ENCODE data around the gene TBC1D7. TPM values are rescaled to one million over a fixed set of nuclear protein-coding genes. Genes with fewer than 3 reads are reported as not detected.
"Not testable (repeated sequence)": the region's sequence is repeated elsewhere in the genome, so short reads cannot be mapped to it uniquely, and the experiment has no call there.

Gene TBC1D7
- total RNA-seq, 1 donor from 2014 or later: 17.0 TPM

DNA sequence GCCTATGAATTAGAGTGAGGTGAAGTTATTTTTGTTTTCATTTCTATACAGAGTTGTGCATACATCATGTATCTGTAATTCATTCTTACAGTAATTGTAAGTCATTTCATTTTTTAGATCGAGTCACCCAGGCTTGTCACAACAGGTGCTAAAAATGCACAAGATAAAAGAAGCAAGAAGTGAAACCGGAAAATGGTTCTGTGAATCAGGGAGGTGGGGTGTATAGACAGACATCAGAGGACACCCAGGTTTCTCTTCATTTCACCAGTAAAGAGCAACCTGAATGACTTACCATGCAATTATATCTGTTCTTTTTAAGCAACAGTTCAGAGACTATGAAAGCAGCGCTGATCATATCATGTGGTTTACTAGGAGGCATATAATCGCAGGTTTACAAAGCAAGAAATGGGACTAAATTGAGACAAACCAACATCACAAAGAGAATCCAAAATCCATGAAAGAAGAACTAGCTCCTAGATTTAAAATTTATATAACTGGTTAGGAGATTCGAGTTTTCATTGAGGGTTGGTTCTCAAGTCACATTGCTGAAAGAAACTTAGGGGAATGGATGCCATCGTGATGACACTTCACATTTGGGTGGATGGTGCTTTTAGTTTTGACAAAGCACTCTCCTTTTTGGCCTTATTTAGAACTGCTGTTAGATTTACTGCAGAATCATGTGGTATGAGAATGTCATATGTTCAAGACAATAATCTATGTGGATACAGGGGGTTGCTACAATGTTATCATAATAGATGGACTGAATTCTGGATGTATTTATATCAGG, 27.9 kb upstream of the TBC1D7 start:
- no peak for DNase-seq

DNA sequence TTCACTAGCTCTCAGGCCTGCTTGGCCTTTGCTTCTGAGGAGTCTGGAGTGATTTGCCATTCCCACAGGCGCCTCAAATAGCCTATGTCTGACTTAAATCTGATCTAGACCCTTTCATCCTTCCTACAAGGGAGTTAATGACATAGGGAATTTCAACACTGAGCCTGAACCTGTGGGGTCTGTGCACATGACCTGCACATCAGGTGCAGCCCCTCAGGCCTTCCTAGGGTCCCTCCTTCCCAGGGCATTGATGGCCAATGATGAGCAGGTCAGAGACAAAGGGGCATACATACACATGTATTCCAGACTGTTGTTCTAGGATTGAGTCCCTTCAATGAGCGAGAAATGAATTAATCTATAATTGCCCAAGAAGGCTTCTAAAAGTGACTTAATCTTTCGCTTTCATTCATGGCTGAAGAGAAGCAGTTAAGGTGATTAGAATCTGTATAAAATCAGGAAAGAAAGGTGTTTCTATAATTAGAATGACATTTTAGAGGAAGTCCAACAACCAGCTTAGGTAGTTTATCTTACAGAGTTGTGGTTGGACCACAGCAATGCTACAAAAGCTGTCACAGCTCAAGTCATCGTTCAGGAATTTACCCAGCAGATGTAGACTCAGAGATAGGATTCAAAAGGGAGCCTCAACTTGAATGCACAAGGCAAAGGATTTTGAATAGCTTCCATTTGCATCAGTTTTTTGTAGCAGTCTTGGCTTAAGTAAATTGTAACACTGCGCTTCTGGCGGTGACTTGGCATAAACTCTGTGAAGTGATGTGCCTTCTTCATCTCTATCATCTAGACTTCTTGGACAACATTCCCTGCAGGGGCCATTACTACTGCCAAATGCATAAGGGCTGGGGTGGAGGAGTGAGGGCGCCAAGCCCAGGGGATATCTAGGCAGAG, 27.0 kb upstream of the TBC1D7 start:
- DNase-seq: peak; percentile 57

DNA sequence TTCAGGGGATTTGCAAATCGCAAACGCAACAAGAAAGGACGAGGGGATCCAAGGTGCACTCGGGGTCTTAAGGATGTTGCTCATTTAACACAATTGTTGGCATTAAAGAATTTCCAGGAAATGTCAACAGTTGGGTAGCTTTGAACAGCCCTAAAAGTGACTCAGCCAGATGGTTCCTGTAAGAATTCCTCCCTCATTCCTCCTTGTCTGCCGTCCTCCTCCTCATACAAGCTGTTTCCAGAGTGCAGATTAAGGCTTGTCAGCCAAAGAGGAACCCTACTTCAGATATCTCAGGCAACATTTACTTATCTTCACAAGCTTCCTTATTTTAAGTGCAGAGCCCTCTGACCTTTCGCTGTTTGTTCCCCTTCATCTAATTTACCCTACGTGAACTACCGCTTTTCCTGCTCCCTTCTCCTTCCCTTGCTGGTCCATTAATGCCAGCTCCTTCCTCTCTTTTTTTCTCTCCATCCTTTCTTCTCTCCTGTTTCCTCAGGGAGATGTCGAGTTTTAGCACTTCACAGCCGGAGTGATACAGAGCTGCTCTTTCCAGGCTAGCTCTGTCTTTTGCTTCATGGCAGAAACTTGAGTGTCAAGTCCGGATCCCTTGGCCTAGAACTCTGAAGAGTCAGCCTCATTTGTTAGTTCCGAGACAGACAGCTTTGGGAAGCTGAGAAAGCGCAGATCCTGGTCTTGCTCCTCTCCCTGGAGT, 26.1 kb upstream of the TBC1D7 start:
- DNase-seq: no peak

DNA sequence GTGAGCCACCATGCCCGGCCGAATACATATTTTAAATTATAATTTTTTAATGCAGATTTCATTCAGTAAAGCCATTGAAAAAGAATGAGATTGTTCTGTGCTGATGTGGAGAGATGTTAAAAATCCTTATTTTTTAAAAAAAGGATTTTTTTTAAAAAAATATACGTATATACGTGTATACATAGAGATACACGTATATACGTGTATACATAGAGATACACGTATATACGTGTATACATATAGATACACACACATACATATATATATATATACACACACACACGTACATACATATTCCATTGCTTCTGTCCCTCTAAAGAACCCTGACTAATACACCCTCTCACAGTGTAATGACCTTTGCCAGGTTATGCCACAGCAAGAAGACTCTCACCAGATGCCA, 23.8 kb upstream of the TBC1D7 start:
- no peak for DNase-seq

DNA sequence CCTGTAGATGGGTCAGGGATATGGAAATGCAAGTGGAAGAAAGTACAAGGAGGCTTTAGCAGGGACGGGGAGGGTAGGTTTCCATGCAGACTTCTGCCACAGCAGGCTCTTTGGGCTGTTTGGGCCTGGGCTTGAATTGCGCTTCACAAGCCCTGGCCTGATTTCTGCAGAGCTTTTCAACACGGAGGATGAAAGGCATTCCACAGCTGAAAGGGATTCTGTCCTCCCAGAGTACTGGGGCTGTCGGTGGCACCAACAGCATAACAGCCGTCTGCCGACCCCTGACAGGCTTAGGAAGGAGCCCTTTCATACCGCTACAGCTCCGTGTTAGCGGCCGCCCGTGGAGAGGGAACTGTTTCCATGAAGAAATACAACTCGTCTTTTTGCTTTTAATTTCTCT, 22.9 kb upstream of the TBC1D7 start:
- DNase-seq: peak; percentile 68

DNA sequence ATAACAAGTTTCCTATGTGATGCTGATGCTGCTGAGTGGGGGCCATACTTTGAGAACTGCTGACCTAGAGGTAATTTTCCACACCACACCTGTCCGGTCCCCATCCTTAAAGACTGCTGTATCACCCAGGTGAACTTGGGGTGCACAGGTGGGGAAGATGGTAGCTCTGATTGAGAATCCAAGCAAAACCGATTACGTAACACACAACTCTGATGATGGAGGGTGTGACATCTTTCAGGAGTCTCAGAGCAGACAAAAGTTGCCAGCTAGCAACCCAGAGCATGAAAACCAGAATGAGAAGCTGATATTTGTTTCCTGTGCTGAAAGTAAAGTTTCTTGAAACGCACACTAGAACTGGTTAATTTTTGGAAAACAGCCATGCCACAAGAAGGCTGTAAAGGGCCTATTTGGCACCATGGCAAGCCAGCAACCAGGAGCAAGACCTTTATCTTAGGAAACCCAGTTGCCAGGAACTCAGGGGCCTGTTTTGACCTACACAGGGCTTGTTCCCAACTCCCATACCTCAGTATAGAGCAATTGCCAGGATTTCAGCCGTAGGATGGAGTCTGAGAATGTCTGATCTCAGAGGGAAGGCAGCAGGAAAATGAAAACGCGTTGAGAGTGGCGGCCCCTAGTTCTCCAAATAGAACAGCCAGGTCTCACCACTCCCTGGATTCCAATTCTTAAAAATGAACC, 21.6 kb upstream of the TBC1D7 start:
- DNase-seq: no peak

DNA sequence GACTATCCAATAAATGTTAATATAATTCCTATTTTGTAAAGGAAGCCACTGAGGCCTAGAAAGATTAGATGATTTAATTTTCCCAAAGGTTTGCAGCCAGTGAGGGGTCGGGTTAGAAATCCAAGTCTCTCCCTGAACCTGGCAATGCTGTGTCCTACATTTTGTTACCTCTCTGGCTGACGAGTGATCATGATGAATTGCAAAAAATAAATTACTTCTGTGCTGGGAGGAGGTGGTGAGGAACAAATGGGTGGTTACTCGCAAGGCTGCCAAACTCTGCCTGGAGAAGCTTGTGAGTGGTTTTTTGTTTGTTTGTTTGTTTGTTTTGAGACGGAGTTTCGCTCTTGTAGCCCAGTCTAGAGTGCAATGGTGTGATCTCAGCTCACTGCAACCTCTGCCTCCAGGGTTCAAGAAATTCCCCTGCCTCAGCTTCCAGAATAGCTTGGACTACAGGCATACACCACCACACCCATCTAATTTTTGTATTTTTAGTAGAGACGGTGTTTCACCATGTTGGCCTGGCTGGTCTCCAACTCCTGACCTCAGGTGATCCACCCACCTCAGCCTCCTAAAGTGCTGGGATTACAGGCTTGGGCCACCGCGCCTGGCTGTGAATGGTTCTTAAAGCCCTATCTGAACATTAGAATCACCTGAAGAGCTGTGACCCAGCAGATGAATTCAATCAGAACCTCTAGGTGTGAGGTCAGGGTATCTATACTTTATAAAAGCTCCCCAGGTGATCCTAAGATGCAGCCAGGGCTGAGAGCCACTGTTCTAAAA, 20.2 kb upstream of the TBC1D7 start:
- no peak for DNase-seq

DNA sequence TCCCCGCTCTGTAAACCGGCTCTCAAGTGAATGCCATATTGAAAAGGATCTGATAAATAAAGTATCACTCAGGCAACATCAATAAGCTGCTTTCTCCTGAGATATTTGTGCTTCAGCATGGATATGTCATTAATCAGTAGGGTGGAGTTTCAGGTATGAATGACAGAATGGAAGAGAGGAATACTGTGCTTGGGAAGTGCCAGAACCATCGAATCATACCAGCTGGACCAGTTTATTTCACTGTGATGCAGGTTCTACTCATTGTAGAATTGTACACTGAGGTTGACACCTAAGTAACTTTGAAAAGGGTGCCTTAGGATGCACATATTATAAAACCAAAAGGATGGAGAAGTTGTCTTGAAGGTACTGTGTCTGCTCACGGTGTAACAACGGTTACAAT, 17.9 kb upstream of the TBC1D7 start:
- DNase-seq: no peak

DNA sequence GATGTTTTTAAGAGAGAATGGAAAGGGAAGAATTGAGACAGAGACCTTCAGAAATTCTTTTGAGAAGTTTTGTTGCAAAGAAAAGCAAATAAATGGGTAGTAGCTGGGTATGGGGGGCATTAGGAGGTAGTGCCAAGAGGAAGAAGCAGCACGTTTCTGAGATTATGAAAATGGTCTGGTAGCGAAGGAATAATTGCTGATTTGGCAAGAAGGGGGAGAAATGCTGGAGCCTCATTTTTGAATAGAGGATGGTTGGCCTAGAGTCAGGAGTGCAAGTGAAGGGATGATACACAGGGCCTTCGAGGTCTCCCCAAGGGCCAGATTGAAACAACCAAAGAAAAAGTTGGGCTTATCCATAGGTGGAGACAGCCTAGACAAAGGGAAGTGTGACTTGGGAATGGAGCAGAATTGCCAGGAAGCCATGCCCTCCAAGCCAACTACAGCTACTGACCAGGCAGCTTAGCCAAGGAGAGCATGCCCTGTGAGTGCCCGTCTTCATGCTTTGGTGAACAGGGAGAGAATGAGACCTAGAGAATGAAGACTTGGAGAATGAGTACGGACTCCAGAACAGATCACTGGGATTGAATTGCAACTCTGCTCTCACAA, 14.2 kb upstream of the TBC1D7 start:
- no peak for DNase-seq

DNA sequence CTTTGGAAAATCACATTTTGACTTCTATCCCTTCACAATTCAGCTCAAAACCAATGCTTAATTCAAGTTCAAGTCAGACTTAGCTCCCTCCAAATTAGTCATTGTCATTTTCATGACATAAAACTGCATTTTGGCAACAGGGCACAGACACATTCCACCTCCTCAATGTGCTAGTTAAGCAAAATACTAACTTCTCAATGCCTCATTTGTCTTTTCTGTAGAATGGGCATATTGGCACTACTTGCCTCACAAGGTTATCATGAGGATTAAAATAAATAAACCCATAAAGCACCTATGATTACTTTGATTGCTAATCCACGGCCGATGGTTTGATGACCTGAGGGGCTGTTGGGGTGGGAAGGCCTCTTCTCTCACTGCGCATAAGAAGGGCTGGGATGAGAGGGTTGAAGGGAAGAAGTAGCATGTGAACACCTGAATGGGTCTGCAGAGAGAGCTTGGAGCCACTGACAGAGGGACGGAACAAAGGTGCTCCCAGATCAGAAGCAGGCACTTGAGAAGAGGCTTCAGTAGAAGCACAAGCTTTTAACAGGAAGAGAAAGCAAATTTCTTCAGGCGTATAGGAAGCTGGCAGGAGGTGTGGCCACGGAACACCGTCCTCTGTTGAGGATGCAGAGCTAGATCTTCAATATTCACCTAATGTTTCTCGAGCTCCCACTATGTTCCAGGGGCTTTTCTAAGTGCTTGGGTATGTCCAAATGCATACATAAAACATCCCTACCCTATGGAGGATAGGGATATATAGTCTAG, 11.7 kb upstream of the TBC1D7 start:
- DNase-seq: no peak

DNA sequence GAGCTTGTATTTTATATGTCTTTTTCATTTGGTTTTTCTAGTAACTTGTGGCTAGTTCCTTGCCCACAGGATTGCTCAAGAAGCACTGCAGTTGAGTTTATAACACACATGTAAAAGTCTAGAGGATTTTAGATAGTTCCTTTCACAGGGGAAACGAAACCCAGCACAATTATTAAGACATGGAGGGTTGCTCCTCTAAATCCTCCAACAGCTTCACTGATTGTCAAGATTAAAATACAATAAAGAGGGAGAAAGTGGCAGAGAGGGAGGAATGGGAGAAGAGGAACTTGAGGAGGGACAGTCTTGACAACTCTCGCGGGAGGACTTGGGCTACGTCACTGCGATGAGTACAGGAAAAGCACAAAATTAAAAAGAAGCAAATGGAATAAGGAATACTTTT, 9.7 kb upstream of the TBC1D7 start:
- DNase-seq: no peak

DNA sequence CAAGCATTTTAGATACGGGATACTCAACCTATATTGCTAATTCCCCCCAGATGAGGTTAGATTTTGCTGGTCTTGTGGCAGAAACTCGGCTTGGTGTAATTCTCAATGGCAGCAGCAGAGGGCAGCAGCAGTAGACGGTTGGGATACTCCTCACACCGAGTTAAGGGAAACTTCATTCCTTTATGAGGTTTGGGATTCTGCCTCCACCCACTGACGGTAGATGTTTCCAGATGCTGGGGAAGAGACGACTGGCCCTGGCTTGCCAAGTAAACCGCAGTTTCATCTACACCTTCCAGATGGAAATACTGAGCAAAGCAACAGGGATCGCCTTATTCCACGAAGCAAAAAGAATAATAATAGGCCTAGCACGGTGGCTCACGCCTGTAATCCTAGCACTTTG, 8.2 kb upstream of the TBC1D7 start:
- DNase-seq: peak; percentile 92

DNA sequence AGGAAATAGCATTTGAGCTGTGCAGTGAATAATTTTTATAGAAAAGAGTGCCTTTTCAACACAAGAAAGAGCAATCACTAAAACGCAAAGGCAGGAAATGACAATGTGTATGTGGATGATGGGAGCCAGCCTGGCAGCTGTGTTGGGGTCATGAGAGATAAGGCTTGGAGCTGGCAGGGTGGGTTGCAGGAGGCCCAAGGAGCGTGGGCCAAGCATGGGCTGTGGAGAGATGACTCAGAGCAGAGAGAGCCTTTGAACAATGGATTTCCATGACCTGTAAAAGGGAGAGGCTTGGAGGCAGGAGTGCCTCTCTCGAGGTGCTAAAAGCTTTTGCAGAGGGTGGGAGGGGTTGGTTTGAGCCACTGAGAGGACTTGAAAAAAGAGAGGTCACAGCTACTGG, 6.6 kb upstream of the TBC1D7 start:
- no peak for DNase-seq

DNA sequence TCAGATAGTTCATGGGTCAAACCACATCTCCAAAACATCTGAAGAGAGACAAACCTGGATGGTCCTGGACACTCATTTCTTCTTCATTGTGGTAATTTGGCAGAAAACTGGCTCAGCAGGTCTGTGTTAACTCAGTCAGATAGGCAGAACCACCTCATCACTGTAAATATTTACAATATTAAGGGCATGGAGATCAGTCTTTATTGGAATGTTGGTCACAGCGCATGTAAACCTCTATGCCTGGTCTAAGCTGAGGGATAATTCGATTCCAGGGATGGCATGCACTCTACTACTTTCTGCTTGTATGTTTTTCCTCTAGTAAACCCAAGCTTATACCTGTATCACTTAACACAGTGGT, 4.0 kb upstream of the TBC1D7 start:
- DNase-seq: no peak

DNA sequence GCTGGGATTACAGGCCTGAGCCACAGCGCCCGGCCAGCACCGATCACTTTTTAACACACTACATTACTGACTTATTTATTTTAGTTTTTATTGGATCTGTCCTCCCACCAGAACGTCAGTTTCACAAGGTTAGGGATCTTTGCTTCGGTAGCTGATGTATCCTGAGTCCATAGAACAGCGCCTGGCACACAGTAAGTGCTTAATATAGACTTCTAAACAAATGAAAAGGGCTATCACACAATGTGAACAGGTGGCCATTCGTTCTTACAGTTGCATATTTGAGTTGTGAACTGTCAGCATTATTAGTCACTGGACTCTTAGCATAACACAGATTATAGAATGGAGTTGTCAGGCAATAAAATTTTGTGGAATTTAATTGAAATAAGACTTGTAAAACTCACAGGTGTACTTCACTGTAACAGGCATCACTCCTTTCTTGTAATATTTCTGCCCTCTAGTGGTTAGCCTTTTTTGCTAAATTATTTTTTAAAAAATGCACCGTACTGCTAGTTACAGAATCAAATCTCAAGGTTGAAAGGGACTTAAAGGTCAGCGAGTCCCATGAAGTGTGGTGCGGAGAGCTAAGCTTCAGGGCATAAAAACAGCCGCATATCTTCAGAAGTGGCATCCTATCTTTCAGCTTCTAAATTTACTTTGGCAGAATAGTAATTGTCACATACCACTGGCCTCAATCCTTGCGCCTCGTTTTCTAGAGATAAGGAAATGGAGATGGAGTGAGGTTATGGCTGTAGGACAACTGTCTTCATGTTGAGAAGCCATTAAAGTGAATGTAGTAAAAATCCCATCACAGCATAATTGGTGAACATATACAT, 3.4 kb upstream of the TBC1D7 start:
- peak; percentile 47 for DNase-seq

DNA sequence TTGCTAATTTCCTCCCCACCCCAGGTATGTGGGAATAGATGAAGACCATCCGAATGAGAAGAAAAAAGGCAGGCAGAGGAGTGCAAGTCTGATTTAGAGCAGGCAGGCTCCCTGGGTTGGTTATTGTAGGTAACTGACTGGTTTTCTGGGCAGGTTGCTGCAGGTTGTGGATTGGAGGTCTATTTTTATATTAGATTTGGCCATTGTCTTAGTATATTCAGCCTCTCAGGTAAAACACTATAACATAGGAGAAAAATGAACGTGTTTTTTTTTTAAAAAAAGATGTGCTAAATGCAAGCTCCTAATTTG, 492 bp upstream of the TBC1D7 start:
- no peak for DNase-seq

DNA sequence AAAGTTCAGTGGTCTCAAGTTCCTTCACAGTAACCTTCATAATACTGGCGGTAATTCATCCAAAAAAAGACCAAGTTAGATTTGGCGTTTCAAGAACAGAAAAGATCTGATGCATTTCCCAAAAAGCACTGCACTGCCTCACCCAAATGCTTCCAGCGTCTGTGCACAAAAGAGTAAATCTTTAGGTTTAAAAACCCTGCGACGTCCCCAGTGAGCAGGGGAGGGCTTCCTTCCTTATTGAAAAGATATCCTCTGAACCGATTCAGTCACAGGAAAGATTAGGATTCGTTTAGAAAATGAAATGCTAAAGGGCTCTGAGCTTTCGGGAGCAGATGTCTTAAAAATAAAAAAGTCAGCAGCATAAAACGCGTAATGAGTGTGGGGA, 654 bp downstream of the TBC1D7 start:
- DNase-seq: no peak

DNA sequence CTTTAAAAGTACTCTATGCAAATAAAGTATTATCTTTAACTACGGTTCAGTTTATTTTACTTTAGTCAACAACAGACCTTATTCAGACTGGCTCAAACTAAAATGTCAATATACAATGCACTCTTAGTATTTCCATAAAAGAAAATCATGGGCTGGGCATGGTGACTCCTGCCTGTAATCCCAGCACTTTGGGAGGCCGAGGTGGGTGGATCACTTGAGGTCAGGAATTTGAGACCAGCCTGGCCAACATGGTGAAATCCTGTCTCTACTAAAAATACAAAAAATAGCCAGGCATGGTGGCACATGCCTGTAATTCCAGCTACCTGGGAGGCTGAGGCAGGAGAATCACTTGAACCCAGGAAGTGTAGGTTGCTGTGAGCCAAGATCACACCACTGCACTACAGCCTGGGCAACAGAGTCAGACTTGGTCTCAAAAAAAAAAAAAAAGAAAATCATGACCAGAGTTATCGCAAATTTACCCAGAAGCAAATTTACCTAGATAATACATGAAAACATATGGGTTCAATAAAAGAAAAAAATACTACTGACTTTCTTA, 2.2 kb downstream of the TBC1D7 start:
- not testable (repeated sequence) for DNase-seq

DNA sequence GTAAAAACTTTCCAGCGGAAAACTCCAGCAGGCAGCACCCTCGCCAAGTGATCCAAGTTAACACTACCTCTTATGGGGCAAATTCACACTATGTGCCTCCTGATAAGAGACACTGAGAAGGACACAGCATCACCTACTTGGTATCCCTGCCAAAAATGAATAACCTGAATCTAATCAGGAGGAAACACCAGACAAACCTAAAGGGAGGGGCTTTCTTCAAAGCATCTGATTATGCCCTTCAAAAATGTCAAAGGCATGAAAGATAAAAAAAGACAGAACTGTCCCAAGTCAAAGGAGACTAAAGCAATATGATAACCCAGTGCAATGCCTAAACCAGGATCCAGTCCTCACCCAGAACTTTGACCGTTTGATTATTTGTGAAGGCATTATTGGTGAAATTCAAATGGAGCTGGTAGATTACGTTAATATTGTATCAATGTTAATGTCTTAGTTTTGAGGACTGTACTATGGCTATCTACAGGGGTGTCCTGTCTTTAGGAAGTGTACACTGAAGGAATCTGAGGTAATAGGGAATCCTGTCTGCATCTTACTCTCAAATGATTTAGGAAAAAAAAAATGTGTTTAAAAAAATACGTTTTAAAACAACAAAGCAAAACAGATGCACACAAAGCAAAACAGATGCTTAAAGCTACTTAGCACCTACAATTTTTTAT, 8.3 kb downstream of the TBC1D7 start:
- DNase-seq: no peak
